HG02852 (cell line): ENCODE data around the gene APH1B.

ENCODE experiments used
- ATAC-seq: cut with Tn5 transposase; IDR thresholded peaks from one replicate; pipeline ENCODE4 v1.9.1; 2021; ENCODE audit warnings: mild to moderate bottlenecking, moderate library complexity; ENCODE audit not compliant: unreplicated experiment

Gene APH1B

GRCh38 chr15:63350178-63350621 is 72.8 kb downstream of the APH1B start:
- ATAC-seq, result no peak

GRCh38 chr15:63351170-63351569 is 73.8 kb downstream of the APH1B start:
- ATAC-seq, result no peak

- no peak for ATAC-seq
Observed at GRCh38 chr15:63352808-63353207, 75.4 kb downstream of the APH1B start.

- no peak for ATAC-seq
Observed at GRCh38 chr15:63353261-63353660, 75.9 kb downstream of the APH1B start.

- no peak for ATAC-seq
Observed at GRCh38 chr15:63353887-63354286, 76.5 kb downstream of the APH1B start.

- ATAC-seq, result no peak
Observed at GRCh38 chr15:63354821-63355650, 77.6 kb downstream of the APH1B start.

- ATAC-seq, result no peak
Observed at GRCh38 chr15:63357061-63357460, 79.7 kb downstream of the APH1B start.

- ATAC-seq, result no peak
Observed at GRCh38 chr15:63357731-63358130, 80.3 kb downstream of the APH1B start.

- no peak for ATAC-seq
Observed at GRCh38 chr15:63358241-63359029, 81.0 kb downstream of the APH1B start.
